ENCODE results near the gene ROR2.

DNA sequence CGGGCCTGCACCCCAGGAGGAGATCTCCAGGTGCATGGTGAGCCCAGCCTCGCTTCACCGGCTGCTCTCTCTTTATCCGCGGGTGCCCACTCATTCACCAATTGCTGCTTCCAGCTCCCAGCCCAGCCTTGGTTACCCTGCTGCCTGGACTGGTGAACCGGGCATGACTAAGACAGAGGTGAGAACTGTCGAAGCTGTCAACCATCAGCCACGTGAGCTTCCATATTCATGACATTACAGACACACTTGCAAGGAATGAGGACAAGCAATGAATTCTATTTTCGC is 220.5 kb downstream of the ROR2 start:
- TF ChIP-seq POLR2AphosphoS5 (IDR thresholded peaks at IDR 0.05; ENCODE audit: low read depth, low read length) (no peak), POLR2A (IDR thresholded peaks at IDR 0.05; ENCODE audit: low read depth, low read length) (no peak)
